ENCODE results near the gene OSBPL3. TPM values are rescaled to one million over a fixed set of nuclear protein-coding genes. Genes with fewer than 3 reads are reported as not detected.

OSBPL3 gene
- total RNA-seq, 1 donor from 2014 or later, result 8.0 TPM

DNA sequence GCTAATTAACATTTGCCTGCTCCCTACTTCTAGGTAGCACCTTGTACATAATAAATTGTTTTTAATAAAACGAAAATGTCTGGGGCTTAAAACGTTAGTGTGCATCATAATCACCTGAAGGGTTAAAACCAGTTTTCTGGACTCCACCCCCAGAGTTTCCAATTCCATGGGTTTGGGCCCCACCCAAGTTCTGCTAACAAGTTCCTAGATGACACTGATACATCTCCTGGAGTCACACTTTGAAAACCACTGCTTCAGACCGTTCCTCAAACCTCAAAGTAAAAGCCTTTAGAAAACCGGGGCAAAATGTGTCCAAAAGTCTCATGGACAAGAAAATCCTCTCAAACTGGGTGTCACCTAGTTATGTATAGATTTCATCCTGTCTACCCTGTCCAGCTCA lies 9.3 kb downstream of the OSBPL3 start:
- Histone ChIP-seq H3K9me3 (ENCODE audit: low read depth) (no peaks in the 10 kb centered on the region), H2AFZ (replicated peaks) (no peak overlapping the region), H3F3A (ENCODE audit: low read depth) (peaks cover 9% of the 10 kb centered on the region), H3K27ac (no peak overlapping the region), H3K79me2 (ENCODE audit: low read depth) (no peaks in the 10 kb centered on the region), H3K4me2 (no peak overlapping the region), H3K4me3 (no peak overlapping the region), H3K36me3 (no peaks in the 10 kb centered on the region), H3K27me3 (no peaks in the 10 kb centered on the region), H3K9ac (no peak overlapping the region), H4K20me1 (ENCODE audit: low read depth) (no peaks in the 10 kb centered on the region), H3K4me1 (peaks cover 7% of the 10 kb centered on the region)
- H3K27me3 Mint-ChIP-seq (ENCODE audit: insufficient read depth, low read depth), result no peaks in the 10 kb centered on the region
- peaks cover 3% of the 10 kb centered on the region for H3K36me3 Mint-ChIP-seq
- no peak for TF ChIP-seq EZH2 (IDR thresholded peaks at IDR 0.05)
- TF ChIP-seq EZH2phosphoT487 (IDR thresholded peaks at IDR 0.05), result no peak
- no peak for TF ChIP-seq CTCF (IDR thresholded peaks at IDR 0.05)
- H3K4me1 Mint-ChIP-seq, result peaks cover 14% of the 10 kb centered on the region
- DNase-seq (ENCODE audit: low spot score), result no peak
- no peaks in the 10 kb centered on the region for H3K9me3 Mint-ChIP-seq
- H3K27ac Mint-ChIP-seq, result no peak overlapping the region
- H3K4me3 Mint-ChIP-seq, result no peak overlapping the region

DNA sequence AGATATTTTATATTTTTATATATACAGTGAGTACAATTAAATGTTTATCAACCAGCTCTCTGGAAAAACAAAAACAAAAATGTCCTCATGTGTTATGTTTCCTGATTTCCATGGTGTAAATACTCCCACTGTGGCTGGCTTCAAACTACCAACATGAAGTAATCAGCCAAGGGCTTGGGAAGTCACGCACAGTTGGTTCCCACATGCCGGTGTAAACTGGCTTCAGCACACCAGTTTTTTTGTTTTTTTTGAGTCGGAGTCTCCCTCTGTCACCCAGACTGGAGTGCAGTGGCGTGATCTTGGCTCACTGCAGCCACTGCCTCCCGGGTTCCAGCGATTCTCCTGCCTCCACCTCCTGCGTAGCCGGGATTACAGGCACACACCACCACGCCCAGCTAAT lies 11.8 kb downstream of the OSBPL3 start:
- Histone ChIP-seq H3K79me2 (ENCODE audit: low read depth) (no peaks in the 10 kb centered on the region), H3K4me3 (no peak overlapping the region), H2AFZ (replicated peaks) (no peak overlapping the region), H3K9ac (no peak overlapping the region), H3K4me2 (no peak overlapping the region), H3K9me3 (ENCODE audit: low read depth) (no peaks in the 10 kb centered on the region), H3K4me1 (peaks cover 11% of the 10 kb centered on the region), H3K27ac (no peak overlapping the region), H3K27me3 (no peaks in the 10 kb centered on the region), H3F3A (ENCODE audit: low read depth) (peaks cover 12% of the 10 kb centered on the region), H4K20me1 (ENCODE audit: low read depth) (no peaks in the 10 kb centered on the region), H3K36me3 (no peaks in the 10 kb centered on the region)
- Mint-ChIP-seq H3K4me1 (peaks cover 11% of the 10 kb centered on the region), H3K27me3 (ENCODE audit: insufficient read depth, low read depth) (peaks cover 2% of the 10 kb centered on the region), H3K9me3 (no peaks in the 10 kb centered on the region), H3K4me3 (no peak overlapping the region), H3K27ac (no peak overlapping the region), H3K36me3 (no peaks in the 10 kb centered on the region)
- DNase-seq (ENCODE audit: low spot score), result no peak
- TF ChIP-seq EZH2phosphoT487 (IDR thresholded peaks at IDR 0.05) (no peak), EZH2 (IDR thresholded peaks at IDR 0.05) (no peak), CTCF (IDR thresholded peaks at IDR 0.05) (no peak)

GRCh38 chr7:24967696-24968095 lies 12.3 kb downstream of the OSBPL3 start:
- no peaks in the 10 kb centered on the region for H3K36me3 Mint-ChIP-seq
- Histone ChIP-seq H3K27ac (no peak overlapping the region), H3K9ac (no peak overlapping the region), H2AFZ (replicated peaks) (no peak overlapping the region), H4K20me1 (ENCODE audit: low read depth) (no peaks in the 10 kb centered on the region), H3K79me2 (ENCODE audit: low read depth) (no peaks in the 10 kb centered on the region), H3K36me3 (no peaks in the 10 kb centered on the region), H3F3A (ENCODE audit: low read depth) (peaks cover 12% of the 10 kb centered on the region), H3K4me2 (no peak overlapping the region), H3K27me3 (no peaks in the 10 kb centered on the region), H3K4me1 (peaks cover 11% of the 10 kb centered on the region), H3K9me3 (ENCODE audit: low read depth) (no peaks in the 10 kb centered on the region), H3K4me3 (no peak overlapping the region)
- peaks cover 2% of the 10 kb centered on the region for H3K27me3 Mint-ChIP-seq (ENCODE audit: insufficient read depth, low read depth)
- no peak overlapping the region for H3K27ac Mint-ChIP-seq
- peaks cover 11% of the 10 kb centered on the region for H3K4me1 Mint-ChIP-seq
- TF ChIP-seq EZH2phosphoT487 (IDR thresholded peaks at IDR 0.05), result no peak
- no peak overlapping the region for H3K4me3 Mint-ChIP-seq
- DNase-seq (ENCODE audit: low spot score), result no peak
- no peaks in the 10 kb centered on the region for H3K9me3 Mint-ChIP-seq

DNA sequence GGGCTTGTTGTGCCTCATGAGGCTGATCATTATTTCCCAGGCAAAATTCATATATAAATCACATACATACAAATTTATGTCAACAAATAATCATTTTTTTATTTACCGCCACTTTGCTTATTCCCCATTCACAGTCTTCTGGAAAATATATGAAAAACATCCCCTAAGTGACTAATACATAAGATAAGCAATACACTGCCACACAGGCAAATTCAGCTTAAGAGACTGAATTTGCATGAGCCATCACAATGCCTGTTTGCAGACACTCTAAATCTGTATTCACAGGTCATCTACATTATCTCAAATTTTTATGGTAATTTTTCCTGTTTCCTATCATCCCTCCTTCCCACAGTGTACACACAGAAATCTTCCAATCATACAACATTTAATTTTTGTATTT lies 13.2 kb downstream of the OSBPL3 start:
- TF ChIP-seq EZH2 (IDR thresholded peaks at IDR 0.05), result no peak
- no peak for TF ChIP-seq CTCF (IDR thresholded peaks at IDR 0.05)
- TF ChIP-seq EZH2phosphoT487 (IDR thresholded peaks at IDR 0.05), result no peak
- peaks cover 11% of the 10 kb centered on the region for H3K4me1 ChIP-seq
- H3K79me2 ChIP-seq (ENCODE audit: low read depth), result no peaks in the 10 kb centered on the region
- no peak overlapping the region for H3K27ac Mint-ChIP-seq
- H3K9me3 Mint-ChIP-seq, result peaks cover 1% of the 10 kb centered on the region
- no peak overlapping the region for H3K4me3 ChIP-seq
- peaks cover 12% of the 10 kb centered on the region for H3F3A ChIP-seq (ENCODE audit: low read depth)
- DNase-seq (ENCODE audit: low spot score), result no peak
- no peak overlapping the region for H2AFZ ChIP-seq (replicated peaks)
- H3K9ac ChIP-seq, result no peak overlapping the region
- no peaks in the 10 kb centered on the region for H4K20me1 ChIP-seq (ENCODE audit: low read depth)
- H3K27me3 Mint-ChIP-seq (ENCODE audit: insufficient read depth, low read depth), result peaks cover 2% of the 10 kb centered on the region
- peaks cover 1% of the 10 kb centered on the region for H3K36me3 Mint-ChIP-seq
- no peak overlapping the region for H3K4me2 ChIP-seq
- H3K27ac ChIP-seq, result no peak overlapping the region
- peaks cover 11% of the 10 kb centered on the region for H3K4me1 Mint-ChIP-seq
- no peaks in the 10 kb centered on the region for H3K9me3 ChIP-seq (ENCODE audit: low read depth)
- H3K36me3 ChIP-seq, result no peaks in the 10 kb centered on the region
- no peaks in the 10 kb centered on the region for H3K27me3 ChIP-seq
- H3K4me3 Mint-ChIP-seq, result no peak overlapping the region

Measured in neural progenitor cell (in vitro differentiated cells).